ENCODE results near the gene GPR149.

GRCh38 chr3:154314152-154314551 is 115.8 kb downstream of the GPR149 start:
- no peak for TF ChIP-seq POLR2AphosphoS5 (IDR thresholded peaks at IDR 0.05; ENCODE audit: low read depth, low read length)
- TF ChIP-seq SIN3A (IDR thresholded peaks at IDR 0.05; ENCODE audit: borderline replicate concordance, insufficient read depth, low read length): no peak
- no peak for TF ChIP-seq REST (IDR thresholded peaks at IDR 0.05; ENCODE audit: insufficient read depth in 1 of 2, low read depth in 2 of 2, low read length in 2 of 2)
